H1 (cell line): Measurements from ENCODE around the gene HLA-A. TPM values are rescaled to one million over a fixed set of nuclear protein-coding genes. Genes with fewer than 3 reads are reported as not detected.

Experiments used
- ASH2L ChIP-seq: fragments of 200-600, 300-600 bp; sonication (generic); IDR thresholded peaks from one replicate; pipeline ENCODE4 v1.7.1; 2017; ENCODE audit warnings: low read length
- BCL11A ChIP-seq, 2 experiments: IDR thresholded peaks; one replicate each; pipeline ENCODE4 v1.6.1; 2011; ENCODE audit warnings: low read depth in 2 of 2, low read length in 2 of 2, mild to moderate bottlenecking in 2 of 2
- BRCA1 ChIP-seq: IDR thresholded peaks from 2 replicates; pipeline ENCODE4 v1.6.1; 2012; ENCODE audit warnings: low read depth, low read length, improper control_type of control experiment
- CTBP2 ChIP-seq: IDR thresholded peaks from 2 replicates; pipeline ENCODE4 v1.7.0; 2011; ENCODE audit warnings: borderline replicate concordance, mild to moderate bottlenecking, moderate library complexity, mixed read lengths, low read length; ENCODE audit not compliant: insufficient read depth, insufficient read length
- E2F6 ChIP-seq: IDR thresholded peaks from 2 replicates; pipeline ENCODE4 v1.6.1; 2012; ENCODE audit warnings: inconsistent platforms
- GABPA ChIP-seq: IDR thresholded peaks from 2 replicates; pipeline ENCODE4 v1.6.1; 2011; ENCODE audit warnings: mild to moderate bottlenecking, low read length, moderate library complexity, borderline replicate concordance; ENCODE audit not compliant: insufficient read depth
- GTF2F1 ChIP-seq: IDR thresholded peaks from 2 replicates; pipeline ENCODE4 v1.6.1; 2012; ENCODE audit warnings: low read depth, low read length, improper control_type of control experiment, borderline replicate concordance
- MAX ChIP-seq: IDR thresholded peaks from 2 replicates; pipeline ENCODE4 v1.6.1; 2012; ENCODE audit warnings: inconsistent platforms
- RFX5 ChIP-seq: IDR thresholded peaks from 2 replicates; pipeline ENCODE4 v1.6.1; 2011; ENCODE audit warnings: low read depth, low read length, improper control_type of control experiment, borderline replicate concordance
- SIX5 ChIP-seq: IDR thresholded peaks from 2 replicates; pipeline ENCODE4 v1.6.1; 2011; ENCODE audit warnings: mild to moderate bottlenecking, low read depth, low read length
- SP2 ChIP-seq: IDR thresholded peaks from 2 replicates; pipeline ENCODE4 v1.6.1; 2012; ENCODE audit warnings: mild to moderate bottlenecking, low read length, inconsistent platforms
- polyA plus RNA-seq, 7 experiments: library from polyadenylated mRNA; depleted of rRNA in 3 of 7; stranded (reverse) in 5 of 7; unstranded in 2 of 7; fragments of >200 nt in 5 of 7; fragments of 200-250 nt in 2 of 7; gene quantifications; 1 replicate in 5 of 7; 2 replicates in 1 of 7; 4 replicates in 1 of 7; pipeline versions ENCODE4 v1.2.1 to v1.2.3, GENCODE V29; 2011 to 2013; ENCODE audit warnings: missing spikeins in 2 of 7, mixed read lengths in 2 of 7
- total RNA-seq: library from RNA; stranded (reverse); fragmentation: NEBNext Ultra II Directional; extraction: Animal tissue kit (Norgen Biotek cat#: 25700); gene quantifications from 2 replicates; pipeline ENCODE4 v1.2.1, GENCODE V29; 2021

HLA-A gene
- total and polyA plus RNA-seq, 2 of the 8 experiments (the other 6 are each of a cell fraction or from before 2014, with no cell fraction given): 221 to 474 TPM

- TF ChIP-seq E2F6 (no peak), MAX (no peak), GTF2F1 (no peak), ASH2L (no peak), SP2 (no peak), GABPA (no peak), BRCA1 (no peak), SIX5 (no peak), RFX5 (no peak), BCL11A (IDR thresholded peaks at IDR 0.05; ENCODE audit: low read depth in 2 of 2, low read length in 2 of 2) (no peak), CTBP2 (no peak)
These were observed 22.7 kb downstream of the HLA-A start (continued) for GRCh38 chr6:29964887-29965562.
